NCI-H460 (cell line): ENCODE data around the gene TFDP2. TPM values are rescaled to one million over a fixed set of nuclear protein-coding genes. Genes with fewer than 3 reads are reported as not detected.
"Not testable (repeated sequence)": the region's sequence is repeated elsewhere in the genome, so short reads cannot be mapped to it uniquely, and the experiment has no call there.

Experiments
- DNase-seq: peaks from one replicate; pipeline ENCODE4 v3.0.0-alpha.2; 2016; ENCODE audit warnings: low read depth; ENCODE audit errors: extremely low read depth
- total RNA-seq: library from RNA; depleted of rRNA; stranded (reverse); fragments of >200 nt; shearing (Covaris generic); gene quantifications from 2 replicates; pipeline ENCODE4 v1.2.3, GENCODE V29; 2014

TFDP2 gene
- total RNA-seq, 1 experiment from 2014 or later, result 32.7 TPM

DNA sequence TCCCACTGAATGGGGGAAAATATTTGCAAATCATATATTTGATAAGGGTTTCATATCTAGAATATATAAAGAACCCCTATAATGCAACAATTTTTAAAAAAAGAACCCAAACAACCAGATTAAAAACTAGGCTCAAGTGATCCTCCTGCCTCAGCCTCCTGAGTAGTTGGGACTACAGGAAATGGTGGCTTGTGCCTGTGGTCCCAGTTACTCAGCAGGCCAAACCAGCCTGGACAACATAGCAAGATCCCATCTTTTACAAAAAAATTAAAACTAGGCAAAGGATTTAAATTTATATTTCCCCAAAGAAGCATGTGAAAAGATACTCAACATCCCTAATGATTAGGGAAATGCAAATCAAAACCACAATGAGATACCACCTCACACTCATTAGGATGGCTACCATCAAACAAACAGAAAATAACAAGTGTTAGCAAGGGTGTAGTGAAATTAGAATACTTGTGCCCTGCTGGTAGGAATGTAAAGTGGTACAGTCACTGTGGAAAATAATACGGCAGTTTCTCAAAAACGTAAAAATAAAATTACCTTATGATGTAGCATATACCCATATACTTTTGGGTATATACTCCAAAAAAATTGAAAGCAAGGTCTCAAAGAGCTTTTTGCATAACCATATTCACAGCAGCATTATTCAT lies 19.7 kb downstream of the TFDP2 start:
- DNase-seq, result no peak

DNA sequence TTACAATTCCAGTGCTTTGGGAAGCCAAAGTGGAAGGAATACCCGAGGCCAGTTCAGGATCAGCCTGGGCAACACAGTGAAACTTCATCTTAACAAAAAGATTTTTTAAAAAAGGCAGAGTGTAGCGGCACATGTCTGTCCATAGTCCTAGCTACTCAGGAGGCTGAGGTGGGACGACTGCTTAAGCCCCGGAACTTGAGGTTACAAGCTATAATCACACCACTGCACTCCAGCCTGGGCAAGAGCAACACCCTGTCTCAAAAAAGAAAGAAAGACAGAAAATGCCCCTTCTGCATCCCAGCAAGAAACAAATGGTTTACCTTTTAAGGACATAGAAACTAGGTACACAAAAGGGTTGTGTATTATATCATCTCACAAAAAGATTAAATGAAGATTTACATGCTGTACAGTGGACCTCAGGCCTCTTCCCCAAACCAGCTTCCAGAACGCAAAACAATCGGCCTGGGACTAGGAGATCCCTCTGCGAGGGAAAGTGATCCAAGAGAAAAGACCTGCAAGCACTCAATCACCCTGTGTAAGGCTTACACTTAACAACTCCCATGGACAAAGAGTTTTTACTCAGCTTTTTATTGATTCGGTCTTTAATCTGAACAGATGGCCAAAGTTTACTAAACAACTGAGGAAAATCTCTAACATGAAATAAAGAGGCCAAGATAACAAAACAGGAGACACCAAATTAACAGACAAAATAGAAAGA lies 21.2 kb downstream of the TFDP2 start:
- DNase-seq, result no peak

GRCh38 chr3:142124243-142124642 lies 25.1 kb downstream of the TFDP2 start:
- no peak for DNase-seq

DNA sequence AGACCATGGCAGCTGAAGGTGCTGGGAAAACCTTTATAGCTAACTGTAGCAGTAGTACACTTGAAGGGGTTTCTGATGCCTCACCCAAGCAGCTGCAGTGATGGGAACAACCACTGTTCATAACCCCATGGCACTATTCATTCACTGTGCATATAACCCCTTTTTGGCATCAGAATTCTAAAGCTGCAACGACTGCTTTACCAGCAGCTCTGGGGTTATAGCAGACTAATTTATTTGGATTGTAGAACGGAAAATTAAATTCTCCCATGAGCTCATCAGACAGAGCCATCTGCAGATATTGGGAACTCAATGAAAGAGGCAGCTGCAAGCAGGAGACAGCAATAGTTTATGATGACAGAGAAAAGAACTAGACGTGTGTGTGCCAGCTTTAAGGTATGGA lies 28.6 kb downstream of the TFDP2 start:
- DNase-seq, result no peak

- DNase-seq, result no peak
Measured at GRCh38 chr3:142118911-142119310, 30.4 kb downstream of the TFDP2 start.

DNA sequence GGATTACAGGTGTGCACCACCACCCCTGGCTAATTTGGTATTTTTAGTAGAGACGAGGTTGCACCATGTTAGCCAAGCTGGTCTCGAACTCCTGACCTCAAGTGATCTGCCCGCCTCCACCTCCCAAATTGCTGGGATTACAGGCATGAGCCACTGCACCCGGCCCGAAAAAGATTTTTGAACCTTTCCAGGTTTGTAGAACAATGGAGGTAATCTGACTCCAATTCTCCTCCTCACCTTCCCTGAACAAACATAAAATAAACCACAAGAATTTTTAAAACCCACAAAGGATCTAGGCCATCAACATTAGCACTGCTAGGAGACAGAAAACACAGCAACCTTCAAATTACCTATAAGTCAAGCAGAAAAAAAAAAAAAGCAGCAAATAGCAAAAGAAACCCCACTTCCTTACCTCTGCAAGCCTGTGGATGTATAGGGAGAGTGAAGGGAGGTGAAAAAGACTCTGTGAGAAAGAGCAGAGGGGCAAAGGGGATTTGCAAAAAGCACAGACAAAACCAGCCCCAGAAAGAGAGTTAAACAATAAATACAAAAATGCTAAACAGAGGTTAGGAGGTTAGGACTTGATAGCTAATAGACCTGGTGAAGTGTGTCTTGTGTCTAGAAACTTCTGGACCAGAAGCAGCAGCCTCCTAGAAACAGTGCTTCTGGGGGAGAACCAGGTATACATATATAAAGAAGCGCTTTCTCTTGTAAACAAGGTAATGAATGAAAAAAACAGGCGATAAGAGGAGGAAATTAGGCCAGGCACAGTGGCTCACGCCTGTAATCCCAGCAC lies 32.1 kb downstream of the TFDP2 start:
- DNase-seq, result no peak

DNA sequence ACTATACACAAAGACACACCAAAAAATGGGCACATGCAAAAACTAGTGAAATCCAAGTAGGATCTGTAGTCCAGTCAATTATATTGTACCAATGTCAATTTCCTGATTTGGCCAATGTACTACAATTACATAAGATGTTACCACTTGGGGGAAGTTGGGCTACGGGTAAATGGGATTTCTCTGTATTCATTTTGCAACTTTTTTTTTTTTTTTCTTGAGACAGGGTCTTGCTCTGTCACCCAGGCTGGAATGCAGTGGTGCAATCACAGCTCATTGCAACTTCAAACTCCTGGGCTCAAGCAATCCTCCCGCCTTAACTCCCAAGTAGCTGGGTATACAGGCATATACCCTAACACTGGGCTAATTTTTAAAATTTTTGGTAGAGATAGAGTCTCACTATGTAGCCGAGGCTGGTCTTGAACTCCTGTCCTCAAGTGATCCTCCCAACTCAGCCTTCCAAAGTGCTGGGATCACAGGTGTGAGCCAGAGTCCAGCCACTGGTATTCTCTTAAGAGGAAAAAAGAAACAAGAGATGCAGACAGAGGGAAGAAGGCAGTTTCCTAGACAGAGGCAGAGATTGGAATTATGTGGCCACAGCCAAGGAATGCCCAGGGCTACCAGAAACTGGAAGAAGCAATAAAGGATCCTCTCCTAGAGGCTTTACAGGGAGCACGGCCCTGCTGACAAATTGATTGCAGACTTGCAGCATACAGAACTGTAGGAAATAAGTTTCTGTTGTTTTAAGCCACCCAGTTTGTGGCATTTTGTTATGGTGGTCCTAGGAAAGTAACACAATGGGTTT lies 33.3 kb downstream of the TFDP2 start:
- no peak for DNase-seq

- no peak for DNase-seq
Measured at GRCh38 chr3:142112601-142113000, 36.7 kb downstream of the TFDP2 start.

DNA sequence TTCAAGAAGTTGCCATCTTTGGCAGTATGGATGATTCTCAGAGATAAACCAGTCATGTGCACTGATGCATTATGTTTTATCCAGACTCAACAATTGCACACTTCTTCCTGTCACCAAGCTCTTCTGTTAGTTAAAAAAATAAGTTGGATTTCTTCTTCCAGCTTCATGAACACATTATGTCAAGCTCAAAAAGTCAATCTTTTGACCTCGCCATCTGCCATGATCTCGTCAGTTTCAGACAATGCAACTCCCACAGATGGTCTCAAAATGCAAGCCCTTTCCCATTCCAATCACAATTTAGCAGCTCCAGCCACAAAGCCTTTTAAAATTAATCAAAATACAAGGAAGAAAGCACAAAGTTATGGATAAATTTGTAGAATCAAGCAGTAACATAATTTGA lies 42.8 kb downstream of the TFDP2 start:
- no peak for DNase-seq

DNA sequence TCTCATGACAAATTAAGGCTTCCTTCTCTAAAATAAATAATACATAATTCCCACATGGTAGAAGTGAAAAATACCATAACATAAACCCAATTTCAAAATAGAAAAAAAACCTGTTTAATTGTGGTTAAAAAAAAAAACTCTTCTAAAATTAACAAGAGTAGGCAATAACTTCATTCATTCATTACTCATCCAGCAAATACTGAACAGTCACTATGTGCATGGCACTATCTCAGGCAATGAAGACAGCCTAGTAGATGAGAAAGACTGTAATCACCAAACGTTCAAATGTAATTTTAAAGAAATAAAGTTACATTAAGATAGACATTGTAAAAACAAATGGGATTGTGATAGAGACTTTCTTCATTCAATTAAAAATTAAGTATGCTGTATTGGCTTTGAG lies 43.4 kb downstream of the TFDP2 start:
- no peak for DNase-seq

- no peak for DNase-seq
Measured at GRCh38 chr3:142104763-142105162, 44.6 kb downstream of the TFDP2 start.

- DNase-seq, result no peak
Measured at GRCh38 chr3:142098964-142099363, 50.4 kb downstream of the TFDP2 start.

GRCh38 chr3:142097099-142097843 lies 52.1 kb downstream of the TFDP2 start:
- DNase-seq, result no peak

DNA sequence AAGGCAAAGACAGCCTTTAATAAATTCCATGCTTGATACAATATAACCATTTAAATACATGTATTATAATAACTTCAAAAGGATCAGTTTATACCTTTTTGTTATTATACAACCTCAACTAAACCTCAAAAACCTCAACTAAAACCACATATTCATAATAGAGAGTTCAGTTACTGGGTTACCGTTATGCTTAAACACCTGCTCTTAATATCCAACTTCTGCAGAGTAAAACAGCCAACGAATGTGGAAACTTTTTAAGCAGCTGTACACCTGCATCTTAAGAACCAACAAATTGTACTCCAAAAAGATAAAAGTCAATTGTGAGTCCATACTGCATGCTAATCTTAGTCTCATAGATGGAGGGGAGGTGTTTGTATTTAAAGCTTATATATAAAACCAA lies 53.5 kb downstream of the TFDP2 start:
- no peak for DNase-seq

GRCh38 chr3:142088925-142089324 lies 60.4 kb downstream of the TFDP2 start:
- DNase-seq, result not testable (repeated sequence)

DNA sequence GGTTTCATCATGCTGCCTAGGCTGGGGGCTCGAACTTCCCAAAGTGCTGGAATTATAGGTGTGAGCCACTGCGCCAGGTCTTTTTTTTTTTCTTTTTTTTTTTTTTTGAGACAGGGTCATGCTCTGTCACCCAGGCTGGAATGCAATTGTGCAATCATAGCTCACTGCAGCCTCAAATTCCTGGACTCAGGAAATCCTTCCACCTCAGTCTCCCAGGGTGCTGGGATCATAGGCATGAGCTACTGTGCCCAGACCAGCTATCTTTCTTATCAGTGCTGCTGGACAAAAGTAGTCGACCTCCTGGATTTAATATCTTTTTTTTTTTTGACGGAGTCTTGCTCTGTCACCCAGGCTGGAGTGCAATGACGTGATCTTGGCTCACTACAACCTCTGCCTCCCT lies 60.8 kb downstream of the TFDP2 start:
- no peak for DNase-seq

- DNase-seq, result no peak
Measured at GRCh38 chr3:142087676-142088075, 61.7 kb downstream of the TFDP2 start.

- DNase-seq, result no peak
Measured at GRCh38 chr3:142086581-142087090, 62.7 kb downstream of the TFDP2 start.

GRCh38 chr3:142081178-142081577 lies 68.2 kb downstream of the TFDP2 start:
- DNase-seq, result no peak
